Measurements from ENCODE around the gene TRIM4.

DNA sequence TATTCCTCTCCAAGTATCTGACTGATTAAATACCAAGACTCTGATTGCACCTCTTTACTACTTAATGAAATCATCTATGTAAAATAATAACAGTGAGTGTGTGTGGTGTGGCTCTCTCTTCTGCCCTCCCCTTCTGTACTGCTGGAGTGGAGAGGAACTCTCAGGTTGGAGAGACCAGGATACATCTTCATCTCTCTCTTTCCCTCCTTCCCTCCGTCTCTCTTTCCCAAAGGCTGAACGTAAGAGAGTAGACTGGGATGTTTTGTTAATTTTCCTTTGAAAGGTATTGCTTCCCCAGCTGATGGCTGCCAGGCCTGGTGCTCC lies 10.4 kb upstream of the TRIM4 start:
- TF ChIP-seq, protein P1, sequence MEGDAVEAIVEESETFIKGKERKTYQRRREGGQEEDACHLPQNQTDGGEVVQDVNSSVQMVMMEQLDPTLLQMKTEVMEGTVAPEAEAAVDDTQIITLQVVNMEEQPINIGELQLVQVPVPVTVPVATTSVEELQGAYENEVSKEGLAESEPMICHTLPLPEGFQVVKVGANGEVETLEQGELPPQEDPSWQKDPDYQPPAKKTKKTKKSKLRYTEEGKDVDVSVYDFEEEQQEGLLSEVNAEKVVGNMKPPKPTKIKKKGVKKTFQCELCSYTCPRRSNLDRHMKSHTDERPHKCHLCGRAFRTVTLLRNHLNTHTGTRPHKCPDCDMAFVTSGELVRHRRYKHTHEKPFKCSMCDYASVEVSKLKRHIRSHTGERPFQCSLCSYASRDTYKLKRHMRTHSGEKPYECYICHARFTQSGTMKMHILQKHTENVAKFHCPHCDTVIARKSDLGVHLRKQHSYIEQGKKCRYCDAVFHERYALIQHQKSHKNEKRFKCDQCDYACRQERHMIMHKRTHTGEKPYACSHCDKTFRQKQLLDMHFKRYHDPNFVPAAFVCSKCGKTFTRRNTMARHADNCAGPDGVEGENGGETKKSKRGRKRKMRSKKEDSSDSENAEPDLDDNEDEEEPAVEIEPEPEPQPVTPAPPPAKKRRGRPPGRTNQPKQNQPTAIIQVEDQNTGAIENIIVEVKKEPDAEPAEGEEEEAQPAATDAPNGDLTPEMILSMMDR (IDR thresholded peaks at IDR 0.05; ENCODE audit: insufficient read depth, low read length, poor library complexity, severe bottlenecking): no peak
- TF ChIP-seq EZH2phosphoT487 (conservative IDR thresholded peaks at IDR 0.05; ENCODE audit: low read length): no peak
